SJCRH30 (cell line): ENCODE measurements around the gene CAB39. TPM values are rescaled to one million over a fixed set of nuclear protein-coding genes. Genes with fewer than 3 reads are reported as not detected.
A peak's percentile ranks its signal among the peaks of the same experiment; 100 is the strongest.

Experiments
- DNase-seq, 2 experiments: peaks; one replicate each; pipeline ENCODE4 v3.0.0-alpha.2; 2015 to 2020
- H3K27ac ChIP-seq: fragments of 250-450 bp; sonication (Bioruptor Pico); 2 replicates; pipeline ENCODE4 v1.5.1; 2020; ENCODE audit warnings: mild to moderate bottlenecking, moderate library complexity
- H3K27me3 ChIP-seq: fragments of 250-450 bp; sonication (Bioruptor Pico); 2 replicates; pipeline ENCODE4 v1.5.1; 2020; ENCODE audit warnings: mild to moderate bottlenecking, moderate library complexity
- H3K36me3 ChIP-seq: fragments of 250-450 bp; sonication (Bioruptor Pico); 2 replicates; pipeline ENCODE4 v1.5.1; 2020; ENCODE audit warnings: mild to moderate bottlenecking, moderate library complexity
- H3K4me1 ChIP-seq: fragments of 250-450 bp; sonication (Bioruptor Pico); 2 replicates; pipeline ENCODE4 v1.5.1; 2020; ENCODE audit warnings: mild to moderate bottlenecking, moderate library complexity
- H3K4me3 ChIP-seq: fragments of 250-450 bp; sonication (Bioruptor Pico); 2 replicates; pipeline ENCODE4 v1.5.1; 2020; ENCODE audit warnings: mild to moderate bottlenecking, moderate library complexity
- H3K9me3 ChIP-seq: fragments of 250-450 bp; sonication (Bioruptor Pico); replicated peaks from 2 replicates; pipeline ENCODE4 v1.5.1; 2020; ENCODE audit warnings: mild to moderate bottlenecking, moderate library complexity
- total RNA-seq: library from RNA; depleted of rRNA; stranded (reverse); fragments of >200 nt; shearing (Covaris generic); gene quantifications from 2 replicates; pipeline ENCODE4 v1.2.3, GENCODE V29; 2014; rRNA removed

CAB39 gene
- 51.4 and 53.5 TPM in 2 replicates for total RNA-seq

GRCh38 chr2:230712443-230713330, at the start of gene CAB39:
CAB39 (plus strand) TSS chr2:230712842; CDS start chr2:230760002, 47,160 bp downstream.
- Histone ChIP-seq H3K27me3 (no peaks in the 10 kb centered on the region), H3K36me3 (no peaks in the 10 kb centered on the region), H3K27ac (peak within 1 kb of the TSS; percentile 63), H3K9me3 (no peaks in the 10 kb centered on the region), H3K4me3 (peak within 1 kb of the TSS; percentile 99), H3K4me1 (peaks cover 8% of the 10 kb centered on the region)
- peak; percentile 82 to 92 for DNase-seq

- Histone ChIP-seq H3K9me3 (no peaks in the 10 kb centered on the region), H3K36me3 (no peaks in the 10 kb centered on the region), H3K27me3 (no peaks in the 10 kb centered on the region), H3K27ac (no peak overlapping the region), H3K4me1 (peaks cover 24% of the 10 kb centered on the region), H3K4me3 (no peak overlapping the region)
- DNase-seq = peak in 1 of 2 experiments; percentile 32
Measured at GRCh38 chr2:230664128-230664527, 48.5 kb upstream of the CAB39 start.

- peaks cover 30% of the 10 kb centered on the region for H3K4me1 ChIP-seq
Measured at GRCh38 chr2:230664844-230665243, 47.8 kb upstream of the CAB39 start.

GRCh38 chr2:230665263-230665691, 47.4 kb upstream of the CAB39 start:
- Histone ChIP-seq H3K27me3 (no peaks in the 10 kb centered on the region), H3K4me1 (peaks cover 30% of the 10 kb centered on the region), H3K36me3 (no peaks in the 10 kb centered on the region), H3K9me3 (no peaks in the 10 kb centered on the region), H3K27ac (no peak overlapping the region), H3K4me3 (no peak overlapping the region)
- no peak for DNase-seq

More at GRCh38 chr2:230664844-230665243, 47.8 kb upstream of the CAB39 start:
- H3K9me3 ChIP-seq = no peaks in the 10 kb centered on the region
- no peaks in the 10 kb centered on the region for H3K27me3 ChIP-seq
- H3K27ac ChIP-seq = no peak overlapping the region
- H3K36me3 ChIP-seq = no peaks in the 10 kb centered on the region
- H3K4me3 ChIP-seq = no peak overlapping the region
- DNase-seq = no peak

GRCh38 chr2:230666446-230666845, 46.2 kb upstream of the CAB39 start:
- no peaks in the 10 kb centered on the region for H3K36me3 ChIP-seq
- no peak for DNase-seq
- no peak overlapping the region for H3K4me3 ChIP-seq
- no peaks in the 10 kb centered on the region for H3K9me3 ChIP-seq
- peaks cover 38% of the 10 kb centered on the region for H3K4me1 ChIP-seq
- no peaks in the 10 kb centered on the region for H3K27me3 ChIP-seq
- no peak overlapping the region for H3K27ac ChIP-seq

- H3K4me1 ChIP-seq = peaks cover 41% of the 10 kb centered on the region
- no peak overlapping the region for H3K27ac ChIP-seq
- peak; percentile 35 to 68 for DNase-seq
- no peaks in the 10 kb centered on the region for H3K36me3 ChIP-seq
- H3K9me3 ChIP-seq = no peaks in the 10 kb centered on the region
- H3K4me3 ChIP-seq = no peak overlapping the region
- H3K27me3 ChIP-seq = no peaks in the 10 kb centered on the region
Measured at GRCh38 chr2:230666885-230667712, 45.5 kb upstream of the CAB39 start.

GRCh38 chr2:230668184-230668938, 44.3 kb upstream of the CAB39 start:
- Histone ChIP-seq H3K36me3 (no peaks in the 10 kb centered on the region), H3K27ac (peak overlapping the region; percentile 24; the same call in 1 of the 2 replicates), H3K27me3 (no peaks in the 10 kb centered on the region), H3K4me3 (no peak overlapping the region), H3K4me1 (peaks cover 49% of the 10 kb centered on the region), H3K9me3 (no peaks in the 10 kb centered on the region)
- DNase-seq = peak; percentile 69 to 83

- H3K9me3 ChIP-seq = no peaks in the 10 kb centered on the region
- no peaks in the 10 kb centered on the region for H3K36me3 ChIP-seq
- no peak for DNase-seq
- H3K27ac ChIP-seq = peak overlapping the region; percentile 24; the same call in 1 of the 2 replicates
- H3K27me3 ChIP-seq = no peaks in the 10 kb centered on the region
- H3K4me1 ChIP-seq = peaks cover 49% of the 10 kb centered on the region
- no peak overlapping the region for H3K4me3 ChIP-seq
Measured at GRCh38 chr2:230668939-230669303, 43.7 kb upstream of the CAB39 start.

GRCh38 chr2:230669386-230669950, 43.2 kb upstream of the CAB39 start:
- DNase-seq = no peak
- Histone ChIP-seq H3K27me3 (no peaks in the 10 kb centered on the region), H3K4me1 (peaks cover 49% of the 10 kb centered on the region), H3K36me3 (no peaks in the 10 kb centered on the region), H3K4me3 (no peak overlapping the region), H3K9me3 (no peaks in the 10 kb centered on the region), H3K27ac (no peak overlapping the region)

- no peak overlapping the region for H3K4me3 ChIP-seq
- peak overlapping the region; percentile 19 for H3K27ac ChIP-seq
- no peaks in the 10 kb centered on the region for H3K36me3 ChIP-seq
- no peaks in the 10 kb centered on the region for H3K27me3 ChIP-seq
- peak; percentile 63 to 82 for DNase-seq
- H3K4me1 ChIP-seq = peaks cover 49% of the 10 kb centered on the region
- H3K9me3 ChIP-seq = no peaks in the 10 kb centered on the region
Measured at GRCh38 chr2:230671117-230671516, 41.5 kb upstream of the CAB39 start.

GRCh38 chr2:230672836-230673235, 39.8 kb upstream of the CAB39 start:
- Histone ChIP-seq H3K27me3 (no peaks in the 10 kb centered on the region), H3K4me1 (peaks cover 37% of the 10 kb centered on the region), H3K4me3 (no peak overlapping the region), H3K27ac (no peak overlapping the region), H3K36me3 (no peaks in the 10 kb centered on the region), H3K9me3 (no peaks in the 10 kb centered on the region)
- DNase-seq = peak in 1 of 2 experiments; percentile 51

GRCh38 chr2:230674401-230674800, 38.2 kb upstream of the CAB39 start:
- Histone ChIP-seq H3K27me3 (no peaks in the 10 kb centered on the region), H3K36me3 (no peaks in the 10 kb centered on the region), H3K4me1 (peaks cover 23% of the 10 kb centered on the region), H3K27ac (no peak overlapping the region), H3K4me3 (no peak overlapping the region), H3K9me3 (no peaks in the 10 kb centered on the region)
- no peak for DNase-seq

- H3K27me3 ChIP-seq = no peaks in the 10 kb centered on the region
- H3K27ac ChIP-seq = no peak overlapping the region
Measured at GRCh38 chr2:230674966-230675672, 37.5 kb upstream of the CAB39 start.

GRCh38 chr2:230676546-230676945, 36.1 kb upstream of the CAB39 start:
- Histone ChIP-seq H3K27me3 (no peaks in the 10 kb centered on the region), H3K9me3 (no peaks in the 10 kb centered on the region), H3K4me3 (no peak overlapping the region), H3K36me3 (no peaks in the 10 kb centered on the region), H3K27ac (no peak overlapping the region), H3K4me1 (peaks cover 10% of the 10 kb centered on the region)
- no peak for DNase-seq

More at GRCh38 chr2:230674966-230675672, 37.5 kb upstream of the CAB39 start:
- Histone ChIP-seq H3K9me3 (no peaks in the 10 kb centered on the region), H3K36me3 (no peaks in the 10 kb centered on the region), H3K4me3 (no peak overlapping the region), H3K4me1 (peaks cover 20% of the 10 kb centered on the region)
- no peak for DNase-seq
